GM19035 (cell line): Measurements from ENCODE around the gene PPP1CA.

ENCODE experiments used
- ATAC-seq: cut with Tn5 transposase; IDR thresholded peaks from one replicate; pipeline ENCODE4 v1.9.1; 2021; ENCODE audit not compliant: unreplicated experiment

The PPP1CA gene

DNA sequence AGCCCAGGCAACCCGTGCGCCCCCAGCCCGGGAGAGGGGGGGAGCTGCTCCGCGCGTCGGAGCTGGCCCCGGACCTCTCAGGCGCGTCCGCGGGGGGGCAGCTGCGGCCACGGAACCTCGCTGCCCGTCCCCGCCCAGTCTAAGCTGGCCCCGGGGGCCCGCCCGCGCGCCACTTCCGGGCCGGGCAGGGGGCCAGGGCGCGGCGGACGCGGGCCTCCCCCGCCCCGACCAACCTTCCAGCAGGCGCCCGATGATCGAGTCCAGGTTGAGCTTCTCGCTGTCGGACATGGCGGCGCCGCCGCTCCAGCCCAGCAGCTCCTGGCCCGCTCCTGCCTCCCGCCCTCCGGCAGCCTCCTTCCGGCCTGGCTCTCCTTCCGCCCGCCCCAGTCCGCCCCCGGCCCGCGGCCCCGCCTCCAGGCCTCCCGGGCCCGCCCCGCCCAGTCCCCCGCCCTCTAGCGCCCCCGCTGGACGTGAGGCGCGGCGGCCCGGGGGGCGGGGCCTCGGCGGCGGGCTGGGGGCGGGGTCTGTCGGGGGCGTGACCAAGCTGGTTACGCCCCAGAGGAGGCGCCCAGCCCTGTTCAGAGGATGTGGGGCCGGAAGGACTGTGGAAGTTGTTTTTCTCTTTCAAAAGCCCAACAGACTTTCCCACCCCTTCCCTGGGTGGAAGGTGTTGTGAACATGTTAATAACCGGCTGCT lies at the start of gene PPP1CA:
Gene PPP1CA, minus strand, starts transcription at position 364 of the 697 bp plus-strand sequence. Its CDS starts 76 bp downstream, at position 288.
- ATAC-seq: peak; percentile 71

- no peak for ATAC-seq
Observed at GRCh38 chr11:67450796-67451657, 49.4 kb upstream of the PPP1CA start.

DNA sequence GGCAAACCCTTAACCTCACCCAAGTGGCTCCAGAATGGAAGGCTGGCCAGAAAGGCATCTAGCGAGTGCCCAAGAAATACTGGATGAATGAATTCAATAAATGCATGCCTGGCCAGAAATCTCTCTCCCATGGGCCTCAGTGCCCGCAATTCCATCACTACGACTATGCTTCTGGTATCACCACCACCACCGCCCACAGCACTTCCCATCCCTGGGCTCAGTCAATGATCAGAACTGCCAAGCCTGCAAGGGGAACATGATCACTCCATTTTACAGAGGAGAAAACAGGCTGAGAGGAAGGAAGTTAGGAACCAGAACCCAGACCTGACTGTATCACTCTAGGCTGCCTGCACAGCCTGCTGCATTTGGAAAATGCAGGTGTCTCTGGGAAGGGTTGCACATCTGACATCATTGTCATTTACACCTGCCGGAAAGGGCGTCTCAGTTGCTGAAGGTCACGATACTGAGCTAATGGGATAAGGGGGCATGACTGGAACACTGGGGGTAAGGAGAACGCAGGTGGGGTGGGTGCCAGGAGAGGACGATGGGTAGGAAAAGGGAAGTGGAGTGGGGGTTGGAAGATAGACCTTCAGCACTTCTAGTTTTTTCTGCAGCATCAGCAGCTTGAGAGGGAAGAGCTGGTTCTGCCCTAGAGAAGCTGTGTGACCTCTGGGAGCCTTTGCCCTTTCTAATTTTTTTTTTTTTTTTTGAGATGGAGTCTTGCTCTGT lies 47.6 kb upstream of the PPP1CA start:
- no peak for ATAC-seq

- no peak for ATAC-seq
Observed at GRCh38 chr11:67448220-67448609, 46.6 kb upstream of the PPP1CA start.

GRCh38 chr11:67445515-67445914 lies 43.9 kb upstream of the PPP1CA start:
- no peak for ATAC-seq

DNA sequence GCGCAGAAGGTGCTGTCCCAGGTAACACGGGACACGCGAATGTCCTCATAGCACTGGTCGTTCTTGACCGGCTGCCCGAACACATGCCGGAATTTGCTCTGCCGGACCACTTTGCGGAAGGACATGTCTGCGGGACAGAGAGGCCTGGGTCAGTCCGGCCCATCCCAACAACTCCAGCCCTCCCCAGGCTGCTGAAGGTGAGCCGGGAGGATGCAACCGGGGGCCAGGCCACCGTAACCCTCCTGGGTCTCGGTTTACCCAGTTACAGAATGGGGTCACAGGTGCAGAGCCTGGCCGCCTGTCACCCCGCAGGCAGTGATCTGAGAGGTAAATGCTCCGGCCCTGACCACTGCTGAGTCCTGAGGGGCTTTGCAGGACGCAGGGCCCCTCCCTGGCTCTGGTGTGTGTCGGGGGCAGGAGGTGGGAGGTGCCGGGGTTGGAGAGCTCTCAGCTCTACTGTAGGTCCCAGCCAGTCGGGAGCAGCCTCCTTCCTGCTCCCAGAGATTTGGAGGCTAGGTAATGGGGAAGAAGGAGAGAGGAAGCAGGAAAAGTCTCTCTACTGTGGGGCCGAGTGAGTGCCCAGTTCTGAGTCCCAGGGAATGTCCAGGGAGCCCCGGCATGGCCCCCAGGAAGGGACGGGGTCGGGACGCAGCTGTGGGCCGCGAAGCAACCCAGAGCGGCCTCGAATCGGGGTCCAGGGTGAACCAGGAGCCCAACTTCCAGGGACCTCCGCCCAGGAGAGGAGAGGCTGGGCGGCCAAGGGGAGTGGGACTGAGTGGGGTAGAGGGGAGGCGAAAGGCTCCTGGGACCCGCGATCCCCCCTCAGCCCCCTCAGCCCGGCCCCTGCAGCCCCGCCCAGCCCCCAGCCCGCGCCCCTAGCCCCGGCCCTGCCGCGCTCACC lies 41.1 kb upstream of the PPP1CA start:
- no peak for ATAC-seq

GRCh38 chr11:67441731-67442351 lies 40.2 kb upstream of the PPP1CA start:
- ATAC-seq: no peak

GRCh38 chr11:67441098-67441563 lies 39.5 kb upstream of the PPP1CA start:
- no peak for ATAC-seq

- ATAC-seq: no peak
Observed at GRCh38 chr11:67440229-67441097, 38.8 kb upstream of the PPP1CA start.

- ATAC-seq: no peak
Observed at GRCh38 chr11:67439321-67440228, 37.9 kb upstream of the PPP1CA start.

DNA sequence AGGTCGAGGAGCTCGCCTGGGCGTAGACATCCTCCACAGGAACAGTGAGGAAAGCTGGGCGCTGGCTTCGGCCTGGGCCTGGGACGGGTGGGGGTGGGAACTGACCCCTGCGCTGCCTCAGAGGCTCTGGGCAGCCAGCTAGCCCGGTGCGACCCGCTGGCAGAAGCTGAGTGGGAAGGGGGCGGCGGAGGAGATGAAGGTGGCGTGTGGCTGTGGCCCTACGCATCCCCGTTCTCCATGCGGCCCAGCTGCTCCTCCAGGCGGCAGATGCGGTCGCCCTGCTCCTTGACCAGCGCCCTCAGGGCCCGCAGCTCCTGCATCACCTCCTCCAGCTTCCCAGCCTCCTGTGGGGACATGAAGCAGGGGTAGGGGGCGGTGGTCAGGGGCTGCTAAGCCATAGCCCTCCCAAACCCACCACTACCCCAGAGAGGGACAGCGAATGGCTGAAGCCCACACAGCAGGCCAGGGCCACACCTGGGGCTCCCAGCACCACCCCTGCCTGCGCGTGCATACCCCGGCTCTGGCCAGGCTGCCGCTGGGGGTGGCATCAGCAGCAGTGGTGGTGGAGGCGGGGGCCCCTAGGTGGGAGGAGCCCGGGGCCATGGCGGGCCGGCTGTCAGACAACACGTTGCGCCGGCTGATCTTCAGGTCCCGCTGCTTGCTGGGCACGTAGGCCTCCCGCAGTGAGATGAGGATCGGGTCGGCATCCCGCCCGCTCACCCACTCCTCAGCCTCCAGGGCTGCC lies 36.7 kb upstream of the PPP1CA start:
- ATAC-seq: no peak

DNA sequence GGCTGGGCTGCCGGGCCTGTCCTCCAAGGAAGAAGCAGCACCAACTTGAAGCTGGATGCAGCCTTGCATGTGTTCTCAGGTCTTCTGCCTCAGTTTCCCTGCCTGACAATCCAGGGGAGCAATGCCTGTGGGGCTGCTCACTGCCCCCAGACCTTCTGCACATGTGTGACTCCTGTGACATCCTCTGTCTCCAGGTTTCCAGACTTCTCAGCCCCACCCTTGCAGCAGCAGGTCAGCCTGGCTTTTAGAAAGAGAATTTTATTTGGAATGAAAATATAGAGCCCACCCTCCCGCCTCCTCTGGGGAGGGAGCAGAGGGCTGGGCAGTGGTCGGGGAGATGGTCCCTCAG lies 36.1 kb upstream of the PPP1CA start:
- ATAC-seq: no peak

GRCh38 chr11:67437082-67437808 lies 35.6 kb upstream of the PPP1CA start, which contains the start of gene PTPRCAP:
Gene PTPRCAP (minus strand): TSS chr11:67437682. CDS start chr11:67437619, 63 bp downstream.
- ATAC-seq: peak; percentile 32

- no peak for ATAC-seq
Observed at GRCh38 chr11:67436459-67437081, 34.9 kb upstream of the PPP1CA start.

DNA sequence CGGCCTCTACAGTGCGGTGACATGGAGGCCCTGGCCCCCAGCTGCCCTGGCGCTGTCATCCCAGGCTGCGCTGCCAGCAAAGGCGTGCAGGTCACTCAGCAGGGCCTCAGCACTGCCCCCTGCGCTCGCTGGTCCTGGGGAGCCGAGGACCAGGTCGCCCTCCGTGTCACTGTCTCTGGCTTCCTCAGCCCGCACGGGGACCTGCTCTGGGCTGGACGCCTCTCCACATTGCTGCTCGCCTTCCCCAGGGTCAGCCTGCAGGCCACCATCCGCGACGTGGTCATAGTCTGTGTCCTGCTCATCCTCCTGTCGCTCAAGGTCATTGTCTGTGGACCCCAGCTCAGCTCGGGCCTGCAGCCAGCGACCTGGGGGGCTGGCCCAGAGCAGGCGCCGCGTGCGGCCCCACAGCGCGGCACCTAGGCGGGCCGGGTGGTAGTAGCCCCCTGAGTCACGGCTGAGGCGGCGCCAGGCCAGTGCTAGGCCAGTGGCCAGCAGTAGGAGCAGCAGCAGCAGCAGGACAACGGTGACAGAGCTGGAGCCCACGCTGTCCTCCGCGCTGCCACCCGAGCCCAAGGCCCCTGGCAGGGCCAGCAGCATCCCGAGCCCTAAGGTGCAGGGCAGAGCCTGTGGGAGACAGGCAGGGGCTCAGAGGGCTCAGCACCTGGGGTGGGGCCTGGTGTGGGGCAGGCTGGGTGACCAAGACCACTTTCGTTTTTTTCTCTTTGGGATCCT lies 34.2 kb upstream of the PPP1CA start:
- ATAC-seq: no peak
